HepG2 (cell line): ENCODE results near the gene PDIA6. TPM values are rescaled to one million over a fixed set of nuclear protein-coding genes. Genes with fewer than 3 reads are reported as not detected.

ENCODE experiments used
- CENPT ChIP-seq: sonication (generic); formaldehyde crosslinking; IDR thresholded peaks from 2 replicates; pipeline ENCODE4 v1.8.0; 2022; ENCODE audit warnings: low read depth, mild to moderate bottlenecking, moderate library complexity, missing genetic modification reagents
- DNMT3B ChIP-seq: conservative IDR thresholded peaks from 2 replicates; pipeline ENCODE4 v1.6.1; 2016; ENCODE audit warnings: missing biosample characterization, control low read depth
- FOXK1 ChIP-seq: sonication (generic); formaldehyde crosslinking; IDR thresholded peaks from 2 replicates; pipeline ENCODE4 v1.4.0; 2020; ENCODE audit warnings: low read depth, missing genetic modification reagents, borderline replicate concordance
- MIER2 ChIP-seq: IDR thresholded peaks from 2 replicates; pipeline ENCODE4 v1.6.1; 2016; ENCODE audit warnings: missing biosample characterization, missing genetic modification reagents
- MYC ChIP-seq: sonication (generic); formaldehyde crosslinking; IDR thresholded peaks from 2 replicates; pipeline ENCODE4 v1.9.0; 2021; ENCODE audit warnings: missing genetic modification reagents, borderline replicate concordance
- NFYB ChIP-seq: sonication (generic); formaldehyde crosslinking; IDR thresholded peaks from 2 replicates; pipeline ENCODE4 v1.4.0; 2020; ENCODE audit warnings: missing genetic modification reagents
- PRDM4 ChIP-seq: sonication (generic); formaldehyde crosslinking; IDR thresholded peaks from 2 replicates; pipeline ENCODE4 v1.9.0; 2021; ENCODE audit warnings: missing genetic modification reagents, borderline replicate concordance
- RARA ChIP-seq: IDR thresholded peaks from 2 replicates; pipeline ENCODE4 v1.6.1; 2016; ENCODE audit warnings: missing genetic modification reagents, missing compliant biosample characterization
- RNF219 ChIP-seq: sonication (generic); formaldehyde crosslinking; IDR thresholded peaks from 2 replicates; pipeline ENCODE4 v1.5.0; 2020; ENCODE audit warnings: mild to moderate bottlenecking, missing genetic modification reagents
- SIX1 ChIP-seq: sonication (generic); formaldehyde crosslinking; IDR thresholded peaks from 2 replicates; pipeline ENCODE4 v1.4.0; 2020; ENCODE audit warnings: missing genetic modification reagents, borderline replicate concordance
- SNAI1 ChIP-seq: sonication (generic); formaldehyde crosslinking; IDR thresholded peaks from 2 replicates; pipeline ENCODE4 v1.5.0; 2020; ENCODE audit warnings: mild to moderate bottlenecking, missing genetic modification reagents, borderline replicate concordance
- XRCC5 ChIP-seq: fragments of 200-400 bp; formaldehyde crosslinking; optimal IDR thresholded peaks from 2 replicates; pipeline ENCODE3; 2017; ENCODE audit warnings: mild to moderate bottlenecking, low read length
- YEATS2 ChIP-seq: sonication (generic); formaldehyde crosslinking; IDR thresholded peaks from 2 replicates; pipeline ENCODE4 v1.4.0; 2020; ENCODE audit warnings: missing genetic modification reagents, borderline replicate concordance
- ZBTB25 ChIP-seq: IDR thresholded peaks from 2 replicates; pipeline ENCODE4 v1.6.1; 2018; ENCODE audit warnings: missing genetic modification reagents
- ZGPAT ChIP-seq: IDR thresholded peaks from 2 replicates; pipeline ENCODE4 v1.6.1; 2016; ENCODE audit warnings: mild to moderate bottlenecking
- ZNF207 ChIP-seq: fragments of 450-650 bp; IDR thresholded peaks from 2 replicates; pipeline ENCODE4 v1.6.1; 2016; ENCODE audit warnings: antibody characterized with exemption, borderline replicate concordance
- ZNF562 ChIP-seq: sonication (generic); formaldehyde crosslinking; IDR thresholded peaks from 2 replicates; pipeline ENCODE4 v1.8.0; 2022; ENCODE audit warnings: missing genetic modification reagents, borderline replicate concordance
- ZNF660 ChIP-seq: sonication (generic); formaldehyde crosslinking; IDR thresholded peaks from 2 replicates; pipeline ENCODE4 v1.5.1; 2020; ENCODE audit warnings: mild to moderate bottlenecking, low read depth, missing genetic modification reagents, borderline replicate concordance
- polyA plus RNA-seq, 8 experiments: library from polyadenylated mRNA; depleted of rRNA in 3 of 8; stranded (reverse) in 7 of 8; unstranded in 1 of 8; fragments of >200 nt; fragmentation: Illumina TruSeq in 4 of 8; extraction: Trizol in 4 of 8; gene quantifications; 2 replicates each; pipeline versions ENCODE4 v1.2.1 to v1.2.3, GENCODE V29; 2011 to 2016; ENCODE audit warnings: low read depth in 4 of 8, missing spikeins in 1 of 8, mixed read lengths in 1 of 8; ENCODE audit not compliant: insufficient read depth in 1 of 8
- total RNA-seq, 5 experiments: library from RNA; depleted of rRNA; stranded (reverse); fragments of >200 nt; fragmentation: Illumina TruSeq; extraction: Trizol; gene quantifications; 2 replicates each; pipeline ENCODE4 v1.2.3, GENCODE V29; 2016; ENCODE audit warnings: low read depth in 1 of 5

Gene PDIA6
- total and polyA plus RNA-seq, 2 of the 13 experiments (the other 11 are each of a cell fraction or from before 2014, with no cell fraction given), result 586 to 642 TPM

GRCh38 chr2:10835052-10835970, 22.7 kb upstream of the PDIA6 start (continued):
- TF ChIP-seq ZNF660 (CRISPR knock-in tag) (no peak), SIX1 (CRISPR knock-in tag) (no peak), ZNF207 (no peak), PRDM4 (CRISPR knock-in tag) (no peak), RARA (CRISPR knock-in tag) (no peak), YEATS2 (CRISPR knock-in tag) (no peak), FOXK1 (CRISPR knock-in tag) (peak; percentile 30; the same call in 1 of the 2 replicates), DNMT3B (CRISPR knock-in tag) (no peak), ZNF562 (CRISPR knock-in tag) (no peak), ZBTB25 (peak; percentile 49; the same call in 1 of the 2 replicates), NFYB (CRISPR knock-in tag) (no peak), RNF219 (no peak), SNAI1 (no peak), XRCC5 (peak; percentile 87), MYC (0 out of 2 replicates have a peak, but pooled peaks have one; percentile 25), MIER2 (CRISPR knock-in tag) (peak; percentile 65; the same call in 1 of the 2 replicates), ZGPAT (CRISPR knock-in tag) (peak; percentile 26; the same call in 1 of the 2 replicates), CENPT (CRISPR knock-in tag) (no peak)
